Measurements from ENCODE around the gene FGF6. TPM values are rescaled to one million over a fixed set of nuclear protein-coding genes. Genes with fewer than 3 reads are reported as not detected.
"Not testable (repeated sequence)": the region's sequence is repeated elsewhere in the genome, so short reads cannot be mapped to it uniquely, and the experiment has no call there.

The FGF6 gene
- total and polyA plus RNA-seq, 10 donors, result not detected

DNA sequence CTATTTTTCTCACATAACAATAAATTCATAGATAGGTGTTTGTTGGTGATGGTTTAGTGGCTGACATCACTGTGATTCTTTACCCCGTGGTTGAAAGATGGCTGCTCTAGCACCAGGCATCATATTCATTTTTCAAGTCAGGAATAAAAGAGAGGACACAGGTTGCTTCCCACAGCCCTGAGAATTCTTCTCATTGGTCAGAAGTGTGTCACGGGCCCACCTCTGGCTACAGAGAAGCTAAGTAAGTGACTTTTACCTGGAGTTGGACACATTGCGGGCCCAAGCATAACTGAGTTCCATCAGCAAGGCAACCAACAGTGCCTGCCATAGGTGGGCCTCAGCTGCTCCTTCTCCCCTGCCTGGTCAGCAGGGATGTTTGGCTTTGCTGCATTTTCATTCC lies 38.5 kb downstream of the FGF6 start:
- DNase-seq, result no peak
- Histone ChIP-seq H3K4me3 (no peak overlapping the region), H3K27ac (no peak overlapping the region), H3K27me3 (replicated peaks in 1 of 7) (peaks cover 0 to 4% (median 0%) of the 10 kb centered on the region in 7 donors), H3K4me1 (no peaks in the 10 kb centered on the region), H3K36me3 (no peaks in the 10 kb centered on the region), H3K9me3 (no peaks in the 10 kb centered on the region)
- no peak for TF ChIP-seq POLR2AphosphoS5 (IDR thresholded peaks at IDR 0.05)
- intact Hi-C loops (cut with DNase I; ENCODE audit: low total_unique reads), result no loop called here
- WGBS, 5 donors, result 83 to 94% (median 90%) methylated on average over 3 of the region's 3 CpGs

DNA sequence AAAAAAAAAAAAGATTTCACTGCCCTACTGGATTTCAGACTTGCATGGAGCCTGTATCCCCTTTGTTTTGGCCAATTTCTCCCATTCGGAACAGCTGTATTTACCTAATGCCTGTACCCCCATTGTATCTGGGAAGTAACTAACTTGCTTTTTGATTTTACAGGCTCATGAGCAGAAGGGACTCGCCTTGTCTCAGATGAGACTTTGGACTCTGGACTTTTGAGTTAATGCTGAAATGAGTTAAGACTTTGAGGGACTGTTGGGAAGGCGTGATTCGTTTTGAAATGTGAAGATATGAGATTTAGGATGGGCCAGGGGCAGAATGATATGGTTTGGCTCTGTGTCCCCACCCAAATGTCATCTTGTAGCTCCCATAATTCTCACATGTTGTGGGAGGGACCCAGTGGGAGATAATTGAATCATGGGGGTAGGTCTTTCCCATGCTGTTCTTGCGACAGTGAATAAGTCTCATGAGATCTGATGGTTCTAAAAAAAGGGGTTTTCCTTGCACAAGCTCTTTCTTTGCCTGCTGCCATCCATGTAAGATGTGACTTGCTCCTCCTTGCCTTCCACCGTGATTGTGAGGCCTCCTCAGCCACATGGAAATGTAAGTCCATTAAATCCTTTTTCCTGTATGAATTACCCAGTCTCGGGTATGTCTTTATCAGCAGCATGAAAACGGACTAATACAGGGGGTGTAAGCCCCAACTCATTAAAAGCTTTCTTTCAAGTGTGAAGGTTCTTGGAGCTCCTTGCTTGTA lies 40.6 kb downstream of the FGF6 start:
- intact Hi-C loops (cut with DNase I; ENCODE audit: low total_unique reads); H3K36me3 ChIP-seq; H3K4me1 ChIP-seq; DNase-seq; H3K4me3 ChIP-seq; H3K27ac ChIP-seq; H3K9me3 ChIP-seq: not testable (repeated sequence)
- 87 to 96% (median 89%) methylated on average over 8 of the region's 8 CpGs for WGBS, 5 donors
- peaks cover 0 to 12% (median 0%) of the 10 kb centered on the region in 7 donors for H3K27me3 ChIP-seq (replicated peaks in 1 of 7)

DNA sequence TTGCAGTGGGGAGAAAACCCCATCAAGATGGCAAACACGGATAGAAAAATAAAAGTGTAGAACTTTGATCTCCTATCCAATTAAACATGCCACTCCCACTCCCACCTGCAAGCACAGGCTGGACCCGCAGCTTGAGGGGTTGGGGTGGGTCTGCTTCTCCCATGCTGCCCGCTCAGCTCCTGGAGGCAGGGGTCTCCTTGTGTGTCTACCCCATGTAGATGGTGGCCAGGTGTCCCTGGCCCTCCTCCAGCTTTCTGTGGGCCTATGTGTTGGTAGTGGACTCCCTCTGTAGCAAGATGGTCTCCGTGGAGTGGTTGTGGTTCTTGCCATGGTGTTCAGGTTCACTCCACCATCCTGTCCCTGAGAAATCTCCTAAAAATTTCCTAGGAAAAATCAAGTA lies 42.6 kb downstream of the FGF6 start:
- no peak for TF ChIP-seq POLR2A (IDR thresholded peaks at IDR 0.05)
- TF ChIP-seq, protein P1, sequence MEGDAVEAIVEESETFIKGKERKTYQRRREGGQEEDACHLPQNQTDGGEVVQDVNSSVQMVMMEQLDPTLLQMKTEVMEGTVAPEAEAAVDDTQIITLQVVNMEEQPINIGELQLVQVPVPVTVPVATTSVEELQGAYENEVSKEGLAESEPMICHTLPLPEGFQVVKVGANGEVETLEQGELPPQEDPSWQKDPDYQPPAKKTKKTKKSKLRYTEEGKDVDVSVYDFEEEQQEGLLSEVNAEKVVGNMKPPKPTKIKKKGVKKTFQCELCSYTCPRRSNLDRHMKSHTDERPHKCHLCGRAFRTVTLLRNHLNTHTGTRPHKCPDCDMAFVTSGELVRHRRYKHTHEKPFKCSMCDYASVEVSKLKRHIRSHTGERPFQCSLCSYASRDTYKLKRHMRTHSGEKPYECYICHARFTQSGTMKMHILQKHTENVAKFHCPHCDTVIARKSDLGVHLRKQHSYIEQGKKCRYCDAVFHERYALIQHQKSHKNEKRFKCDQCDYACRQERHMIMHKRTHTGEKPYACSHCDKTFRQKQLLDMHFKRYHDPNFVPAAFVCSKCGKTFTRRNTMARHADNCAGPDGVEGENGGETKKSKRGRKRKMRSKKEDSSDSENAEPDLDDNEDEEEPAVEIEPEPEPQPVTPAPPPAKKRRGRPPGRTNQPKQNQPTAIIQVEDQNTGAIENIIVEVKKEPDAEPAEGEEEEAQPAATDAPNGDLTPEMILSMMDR (IDR thresholded peaks at IDR 0.05 in 8 of 11, conservative IDR thresholded peaks at IDR 0.05 in 3 of 11), result no peak
- no peak for TF ChIP-seq POLR2AphosphoS5 (IDR thresholded peaks at IDR 0.05)
- Histone ChIP-seq H3K4me3 (no peak overlapping the region), H3K4me1 (no peaks in the 10 kb centered on the region), H3K9me3 (no peaks in the 10 kb centered on the region), H3K27me3 (replicated peaks in 1 of 7) (peaks cover 0 to 12% (median 0%) of the 10 kb centered on the region in 7 donors), H3K27ac (no peak overlapping the region), H3K36me3 (no peaks in the 10 kb centered on the region)
- intact Hi-C loops (cut with DNase I; ENCODE audit: low total_unique reads), result no loop called here
- no peak for DNase-seq
- 75 to 95% (median 82%) methylated on average over 4 of the region's 4 CpGs for WGBS, 5 donors

DNA sequence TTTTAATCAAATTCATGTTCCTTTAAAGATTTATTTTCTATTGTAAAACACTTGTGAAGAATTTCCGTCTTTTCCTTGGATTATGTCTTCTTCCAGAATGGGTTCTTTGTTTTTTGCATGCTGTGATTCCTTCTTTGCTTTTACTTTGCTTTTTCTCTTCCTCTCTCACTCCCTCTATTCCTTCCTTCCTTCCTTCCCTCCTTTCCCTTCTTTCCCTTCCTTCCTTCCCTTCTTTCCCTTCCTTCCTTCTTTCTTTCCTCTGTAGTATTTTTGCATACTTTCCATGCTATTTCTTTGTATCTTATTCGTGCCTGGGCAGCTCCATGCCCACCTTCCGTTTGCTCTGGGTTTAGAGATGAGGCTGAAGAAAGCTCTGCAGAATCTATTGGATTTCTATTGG lies 44.5 kb downstream of the FGF6 start:
- TF ChIP-seq POLR2AphosphoS5 (IDR thresholded peaks at IDR 0.05), result no peak
- TF ChIP-seq, protein P1 (IDR thresholded peaks at IDR 0.05 in 8 of 11, conservative IDR thresholded peaks at IDR 0.05 in 3 of 11), result no peak
- no peak for TF ChIP-seq POLR2A (IDR thresholded peaks at IDR 0.05)
- Histone ChIP-seq H3K27ac (no peak overlapping the region), H3K36me3 (no peaks in the 10 kb centered on the region), H3K9me3 (no peaks in the 10 kb centered on the region), H3K4me1 (no peaks in the 10 kb centered on the region), H3K27me3 (replicated peaks in 1 of 7) (peaks cover 0 to 12% (median 0%) of the 10 kb centered on the region in 7 donors), H3K4me3 (no peak overlapping the region)
- intact Hi-C loops (cut with DNase I; ENCODE audit: low total_unique reads), result no loop called here
- WGBS, 5 donors, result 76 to 86% (median 83%) methylated on average over 3 of the region's 3 CpGs
- DNase-seq, result no peak

DNA sequence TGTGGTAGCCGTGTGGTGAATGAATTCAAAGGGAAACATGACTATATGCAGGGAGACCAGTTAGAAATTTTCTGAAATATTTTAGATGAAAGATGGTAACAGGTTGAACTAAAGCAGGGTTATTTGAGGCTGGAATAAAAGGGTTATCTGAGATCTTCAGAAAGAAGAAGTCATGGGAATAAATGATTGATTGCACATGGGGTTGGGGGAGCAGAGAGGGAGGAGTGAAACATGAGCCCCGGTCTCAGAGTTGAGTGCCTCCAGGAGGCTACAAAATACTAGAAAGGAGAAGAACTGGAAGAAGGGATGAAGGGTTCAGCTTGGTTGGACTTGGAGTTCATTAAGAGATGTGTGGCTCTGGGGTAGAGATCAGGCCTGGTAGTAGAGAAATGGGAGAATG lies 49.8 kb downstream of the FGF6 start:
- DNase-seq, result no peak
- 65 to 72% (median 69%) methylated on average over 2 of the region's 2 CpGs for WGBS, 5 donors
- H3K27me3 ChIP-seq (replicated peaks in 1 of 7), result peaks cover 0 to 32% (median 5%) of the 10 kb centered on the region in 7 donors
- no peaks in the 10 kb centered on the region for H3K36me3 ChIP-seq
- H3K4me1 ChIP-seq, result peaks cover 0 to 7% (median 2%) of the 10 kb centered on the region in 6 donors
- no peaks in the 10 kb centered on the region for H3K9me3 ChIP-seq
- H3K4me3 ChIP-seq, result no peak overlapping the region
- no peak overlapping the region for H3K27ac ChIP-seq
- TF ChIP-seq POLR2AphosphoS5 (IDR thresholded peaks at IDR 0.05), result no peak
- no peak for TF ChIP-seq POLR2A (IDR thresholded peaks at IDR 0.05)
- TF ChIP-seq, protein P1 (IDR thresholded peaks at IDR 0.05 in 8 of 11, conservative IDR thresholded peaks at IDR 0.05 in 3 of 11), result no peak
- intact Hi-C loops (cut with DNase I; ENCODE audit: low total_unique reads), result no loop called here

Measured in spleen (tissue), 11 donors.